IPS-18a (cell line): ENCODE data around the gene THRB.

ENCODE experiments used
- H3K27ac ChIP-seq: one replicate; pipeline ENCODE4 v1.5.1; 2013; ENCODE audit warnings: low read length
- H3K27me3 ChIP-seq: one replicate; pipeline ENCODE4 v1.6.1; 2013; ENCODE audit warnings: mild to moderate bottlenecking, low read length; ENCODE audit not compliant: control insufficient read depth, insufficient read depth
- H3K36me3 ChIP-seq: one replicate; pipeline ENCODE4 v1.6.1; 2013; ENCODE audit warnings: low read depth, low read length; ENCODE audit not compliant: control insufficient read depth
- H3K4me1 ChIP-seq: one replicate; pipeline ENCODE4 v1.6.1; 2013; ENCODE audit warnings: low read depth, low read length; ENCODE audit not compliant: control insufficient read depth
- H3K4me3 ChIP-seq: one replicate; pipeline ENCODE4 v1.5.1; 2013; ENCODE audit warnings: low read length
- H3K9ac ChIP-seq: one replicate; pipeline ENCODE4 v1.6.1; 2013; ENCODE audit warnings: mild to moderate bottlenecking, low read length, moderate library complexity
- H3K9me3 ChIP-seq: one replicate; pipeline ENCODE4 v1.6.1; 2013; ENCODE audit warnings: low read depth, low read length; ENCODE audit not compliant: control insufficient read depth

Gene THRB

GRCh38 chr3:24220859-24221657 is 273.6 kb downstream of the THRB start:
- Histone ChIP-seq H3K9me3 (no peaks in the 10 kb centered on the region), H3K4me3 (no peak overlapping the region), H3K9ac (no peak overlapping the region), H3K36me3 (no peaks in the 10 kb centered on the region), H3K4me1 (peaks cover 17% of the 10 kb centered on the region), H3K27me3 (no peaks in the 10 kb centered on the region), H3K27ac (no peak overlapping the region)

DNA sequence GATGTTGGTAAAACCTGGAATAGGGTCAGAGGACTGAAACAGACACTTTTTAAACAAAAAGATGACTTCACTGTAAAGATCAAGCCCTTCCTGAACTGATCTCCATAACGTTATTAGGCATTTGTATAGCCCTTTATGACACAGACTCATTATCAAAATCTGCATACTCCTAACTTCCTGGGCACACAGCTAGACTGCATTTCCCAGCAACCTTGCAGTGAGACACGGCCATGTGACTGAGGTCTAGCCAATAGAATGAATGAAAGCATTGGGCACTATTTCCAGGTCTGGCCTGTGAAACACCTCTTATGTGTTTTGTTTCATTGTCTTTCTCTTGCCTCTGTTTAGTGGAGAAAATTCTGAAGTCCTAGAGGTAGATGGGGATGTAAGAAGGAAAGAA is 279.1 kb downstream of the THRB start:
- Histone ChIP-seq H3K9me3 (no peaks in the 10 kb centered on the region), H3K27me3 (no peaks in the 10 kb centered on the region), H3K9ac (no peak overlapping the region), H3K27ac (no peak overlapping the region), H3K4me3 (no peak overlapping the region), H3K36me3 (no peaks in the 10 kb centered on the region), H3K4me1 (peaks cover 5% of the 10 kb centered on the region)

DNA sequence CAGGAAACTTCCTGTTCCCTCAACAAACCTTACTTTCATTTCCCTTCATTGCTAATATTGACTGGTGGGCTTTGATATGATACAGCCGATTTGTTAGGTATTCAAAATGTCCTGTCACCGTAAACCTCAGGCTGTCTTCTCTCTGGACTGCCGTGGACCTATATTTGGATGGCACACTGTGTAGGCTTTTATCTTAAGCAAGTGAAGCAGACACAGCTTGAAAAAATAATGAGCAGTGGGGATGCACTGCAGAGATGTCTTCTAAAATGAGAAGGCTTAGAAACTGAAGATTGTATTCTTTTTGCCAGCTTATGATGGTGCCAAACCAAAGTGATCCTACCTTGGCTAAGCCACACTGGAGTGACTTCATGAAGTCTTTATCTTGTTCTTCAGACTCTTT is 283.3 kb downstream of the THRB start:
- no peak overlapping the region for H3K4me3 ChIP-seq
- no peaks in the 10 kb centered on the region for H3K27me3 ChIP-seq
- no peaks in the 10 kb centered on the region for H3K36me3 ChIP-seq
- no peak overlapping the region for H3K9ac ChIP-seq
- no peak overlapping the region for H3K27ac ChIP-seq
- H3K4me1 ChIP-seq: no peaks in the 10 kb centered on the region
- no peaks in the 10 kb centered on the region for H3K9me3 ChIP-seq

DNA sequence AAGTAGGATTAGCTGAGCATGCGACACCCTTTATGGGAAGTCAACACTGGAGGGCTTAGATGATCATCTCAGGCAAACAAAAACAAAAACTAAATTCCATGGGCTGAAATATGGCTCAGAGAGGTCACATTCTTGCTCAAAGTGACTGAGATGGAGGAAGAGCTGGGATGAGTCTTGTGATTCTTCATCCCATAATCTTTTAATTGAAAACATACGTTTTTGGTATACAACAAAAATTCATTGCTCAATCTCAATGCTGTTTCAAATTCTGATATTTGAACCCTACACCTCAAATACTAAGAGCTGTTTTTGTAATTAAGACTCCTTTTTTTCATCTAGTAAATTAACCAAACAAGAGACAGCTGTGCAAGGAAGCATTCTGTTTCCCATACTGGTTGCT is 292.6 kb downstream of the THRB start:
- no peaks in the 10 kb centered on the region for H3K4me1 ChIP-seq
- H3K9ac ChIP-seq: no peak overlapping the region
- H3K36me3 ChIP-seq: no peaks in the 10 kb centered on the region
- H3K27me3 ChIP-seq: no peaks in the 10 kb centered on the region
- peaks cover 3% of the 10 kb centered on the region for H3K9me3 ChIP-seq
- H3K4me3 ChIP-seq: no peak overlapping the region
- no peak overlapping the region for H3K27ac ChIP-seq

- Histone ChIP-seq H3K9me3 (peaks cover 3% of the 10 kb centered on the region), H3K27ac (no peak overlapping the region), H3K36me3 (no peaks in the 10 kb centered on the region), H3K4me3 (no peak overlapping the region), H3K27me3 (no peaks in the 10 kb centered on the region), H3K9ac (no peak overlapping the region), H3K4me1 (no peaks in the 10 kb centered on the region)
Measured at GRCh38 chr3:24201301-24201700, 293.3 kb downstream of the THRB start.

DNA sequence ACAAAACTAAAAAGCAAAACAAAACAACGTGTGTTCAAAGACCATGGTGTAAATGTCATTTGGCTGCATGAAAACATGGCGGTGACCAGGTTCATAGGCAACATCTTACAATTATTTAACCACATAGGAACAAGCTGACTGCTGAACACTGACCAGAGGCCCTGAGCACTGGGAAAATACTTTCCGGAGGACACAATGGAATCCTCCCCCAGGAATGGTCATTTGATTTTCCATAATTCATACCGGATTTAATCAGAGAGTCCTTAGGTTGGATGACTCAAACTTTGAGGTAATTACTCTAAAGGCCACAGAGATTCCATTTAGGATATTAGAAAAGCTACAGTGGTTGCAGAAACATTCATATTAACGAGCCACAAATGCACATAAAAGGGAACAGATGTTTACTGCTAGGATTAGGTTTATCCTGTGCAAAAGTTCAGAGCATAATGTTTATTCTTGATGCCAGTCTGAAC is 294.8 kb downstream of the THRB start:
- no peaks in the 10 kb centered on the region for H3K36me3 ChIP-seq

GRCh38 chr3:24199300-24199699 is 295.4 kb downstream of the THRB start:
- Histone ChIP-seq H3K36me3 (no peaks in the 10 kb centered on the region), H3K9me3 (peaks cover 3% of the 10 kb centered on the region), H3K4me3 (no peak overlapping the region), H3K27ac (no peak overlapping the region), H3K27me3 (no peaks in the 10 kb centered on the region), H3K4me1 (no peaks in the 10 kb centered on the region), H3K9ac (no peak overlapping the region)

More for the DNA sequence above, 294.8 kb downstream of the THRB start:
- H3K4me1 ChIP-seq: no peaks in the 10 kb centered on the region
- peaks cover 3% of the 10 kb centered on the region for H3K9me3 ChIP-seq
- H3K4me3 ChIP-seq: no peak overlapping the region
- no peak overlapping the region for H3K27ac ChIP-seq
- no peak overlapping the region for H3K9ac ChIP-seq
- H3K27me3 ChIP-seq: no peaks in the 10 kb centered on the region

DNA sequence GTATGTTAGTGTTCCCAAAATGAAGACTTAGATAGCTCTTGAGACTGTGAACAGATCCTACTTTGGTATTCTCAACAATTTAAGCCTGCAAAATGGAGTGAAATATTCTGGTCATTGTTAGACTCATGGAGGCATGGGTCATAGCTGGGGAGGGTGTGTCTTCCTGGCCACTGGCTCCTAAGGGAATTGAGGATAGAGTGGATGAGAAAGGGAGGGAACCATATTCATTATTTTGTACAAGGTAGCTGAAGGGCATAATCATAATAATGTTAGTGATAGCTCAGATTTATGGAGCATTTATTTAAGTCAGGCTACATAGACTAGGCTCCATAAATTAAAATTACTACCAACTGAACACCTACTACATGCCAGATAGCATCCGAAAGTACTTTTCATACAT is 295.9 kb downstream of the THRB start:
- Histone ChIP-seq H3K27ac (no peak overlapping the region), H3K9ac (no peak overlapping the region), H3K4me1 (no peaks in the 10 kb centered on the region), H3K27me3 (no peaks in the 10 kb centered on the region), H3K36me3 (no peaks in the 10 kb centered on the region), H3K4me3 (no peak overlapping the region), H3K9me3 (no peaks in the 10 kb centered on the region)

DNA sequence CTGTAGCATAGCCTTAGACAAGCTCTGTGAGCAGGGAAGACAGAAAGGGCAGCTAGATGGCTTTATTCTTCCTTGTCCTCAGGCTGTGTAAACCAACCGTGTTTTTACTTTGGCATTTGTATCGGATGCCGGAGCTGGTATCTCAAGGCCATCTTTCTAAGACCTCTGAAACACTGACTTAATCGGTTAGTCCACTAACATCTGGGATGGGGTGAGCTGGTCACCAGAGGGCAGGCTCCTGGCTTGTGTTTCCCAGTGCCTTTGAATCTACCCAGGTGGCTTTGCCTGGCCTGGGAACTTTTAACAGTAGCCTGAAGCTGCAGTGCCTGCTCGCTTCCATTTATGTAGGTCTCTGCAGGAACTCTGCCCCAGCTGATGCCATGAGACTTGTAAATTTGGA is 296.8 kb downstream of the THRB start:
- no peaks in the 10 kb centered on the region for H3K27me3 ChIP-seq
- H3K4me1 ChIP-seq: no peaks in the 10 kb centered on the region

GRCh38 chr3:24196526-24196925 is 298.1 kb downstream of the THRB start:
- no peak overlapping the region for H3K27ac ChIP-seq
- no peak overlapping the region for H3K4me3 ChIP-seq
- H3K36me3 ChIP-seq: no peaks in the 10 kb centered on the region
- H3K9ac ChIP-seq: no peak overlapping the region
- no peaks in the 10 kb centered on the region for H3K9me3 ChIP-seq
- H3K27me3 ChIP-seq: no peaks in the 10 kb centered on the region
- H3K4me1 ChIP-seq: no peaks in the 10 kb centered on the region

More for the DNA sequence above, 296.8 kb downstream of the THRB start:
- no peak overlapping the region for H3K4me3 ChIP-seq
- H3K27ac ChIP-seq: no peak overlapping the region
- no peak overlapping the region for H3K9ac ChIP-seq
- no peaks in the 10 kb centered on the region for H3K9me3 ChIP-seq
- H3K36me3 ChIP-seq: no peaks in the 10 kb centered on the region

DNA sequence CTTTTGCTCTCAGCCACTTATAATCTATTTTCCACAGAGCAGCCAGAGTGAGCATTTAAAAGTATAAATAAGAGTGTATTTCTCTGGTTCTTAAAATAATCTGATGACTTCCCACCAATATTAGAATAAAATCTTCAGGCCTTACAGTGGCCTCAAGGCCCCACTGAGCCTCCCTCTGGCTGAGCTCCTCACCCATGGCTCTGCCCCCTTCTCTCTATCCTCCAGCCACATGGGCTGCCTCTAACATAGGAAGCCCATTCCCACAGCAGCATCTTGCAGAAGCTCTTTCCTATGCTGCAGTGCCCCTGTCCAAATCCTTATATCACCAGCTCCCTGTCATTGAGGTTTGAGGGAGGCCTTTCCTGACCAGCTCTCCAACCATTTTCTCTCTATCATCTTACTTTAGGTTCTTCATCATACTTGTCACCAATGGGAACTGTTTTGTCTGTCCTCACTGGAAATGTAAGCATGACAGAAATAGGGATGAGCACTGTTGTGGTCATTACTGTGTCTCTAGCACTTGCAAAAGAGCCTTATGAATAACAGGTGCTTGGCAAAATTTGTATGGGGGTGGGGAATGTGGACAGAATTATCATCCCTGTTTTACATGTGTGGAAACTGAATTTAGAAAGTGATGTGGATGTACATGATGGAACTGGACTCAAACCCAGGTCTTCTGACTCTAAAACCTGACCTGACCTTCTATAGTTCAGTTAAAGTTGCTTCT is 299.0 kb downstream of the THRB start:
- no peaks in the 10 kb centered on the region for H3K4me1 ChIP-seq
- no peaks in the 10 kb centered on the region for H3K9me3 ChIP-seq
- no peak overlapping the region for H3K4me3 ChIP-seq
- H3K36me3 ChIP-seq: no peaks in the 10 kb centered on the region
- no peak overlapping the region for H3K27ac ChIP-seq
- H3K27me3 ChIP-seq: no peaks in the 10 kb centered on the region
- H3K9ac ChIP-seq: no peak overlapping the region
